T-helper 2 cell treated with Interferon-gamma antibody and Interleukin-4, amounts not matched to agents 5 μg/mL and 100 μg/mL, for 36 hours (primary cell): ENCODE data around the gene PCTP.

Experiments used
- DNase-seq: peaks from one replicate; pipeline ENCODE4 v3.0.0; 2021; ENCODE audit warnings: low spot score
- H3K27ac Mint-ChIP-seq: one replicate; pipeline ENCODE4 v1.8.0; 2021; ENCODE audit warnings: mild to moderate bottlenecking, mixed read lengths
- H3K27me3 Mint-ChIP-seq: one replicate; pipeline ENCODE4 v1.8.0; 2021; ENCODE audit warnings: low read depth, mixed read lengths
- H3K36me3 Mint-ChIP-seq: one replicate; pipeline ENCODE4 v1.8.0; 2021; ENCODE audit warnings: low read depth, mixed read lengths
- H3K4me1 Mint-ChIP-seq: one replicate; pipeline ENCODE4 v1.8.0; 2021; ENCODE audit warnings: low read depth, mixed read lengths
- H3K4me3 Mint-ChIP-seq: one replicate; pipeline ENCODE4 v1.8.0; 2022; ENCODE audit warnings: mild to moderate bottlenecking, moderate library complexity, mixed read lengths
- H3K9me3 Mint-ChIP-seq: one replicate; pipeline ENCODE4 v1.8.0; 2021; ENCODE audit warnings: mixed read lengths

Gene PCTP

GRCh38 chr17:55816532-55817396 lies 65.9 kb downstream of the PCTP start:
- Mint-ChIP-seq H3K27me3 (peaks cover 4% of the 10 kb centered on the region), H3K27ac (no peak overlapping the region), H3K9me3 (no peaks in the 10 kb centered on the region), H3K36me3 (no peaks in the 10 kb centered on the region), H3K4me3 (no peak overlapping the region), H3K4me1 (no peaks in the 10 kb centered on the region)
- DNase-seq, result no peak

- Mint-ChIP-seq H3K27ac (no peak overlapping the region), H3K9me3 (no peaks in the 10 kb centered on the region), H3K27me3 (peaks cover 4% of the 10 kb centered on the region)
These were observed 66.5 kb downstream of the PCTP start for GRCh38 chr17:55817397-55817709.

GRCh38 chr17:55818026-55818425 lies 67.2 kb downstream of the PCTP start:
- no peaks in the 10 kb centered on the region for H3K4me1 Mint-ChIP-seq
- no peak overlapping the region for H3K27ac Mint-ChIP-seq
- H3K9me3 Mint-ChIP-seq, result no peaks in the 10 kb centered on the region

More at GRCh38 chr17:55817397-55817709, 66.5 kb downstream of the PCTP start:
- DNase-seq, result no peak
- Mint-ChIP-seq H3K4me3 (no peak overlapping the region), H3K4me1 (no peaks in the 10 kb centered on the region), H3K36me3 (no peaks in the 10 kb centered on the region)

GRCh38 chr17:55818451-55819375 lies 67.9 kb downstream of the PCTP start:
- Mint-ChIP-seq H3K4me1 (no peaks in the 10 kb centered on the region), H3K27ac (no peak overlapping the region), H3K36me3 (no peaks in the 10 kb centered on the region), H3K9me3 (no peaks in the 10 kb centered on the region), H3K27me3 (peaks cover 4% of the 10 kb centered on the region), H3K4me3 (no peak overlapping the region)
- DNase-seq, result no peak

More at GRCh38 chr17:55818026-55818425, 67.2 kb downstream of the PCTP start:
- no peak for DNase-seq
- H3K36me3 Mint-ChIP-seq, result no peaks in the 10 kb centered on the region
- H3K27me3 Mint-ChIP-seq, result peaks cover 4% of the 10 kb centered on the region
- no peak overlapping the region for H3K4me3 Mint-ChIP-seq

- Mint-ChIP-seq H3K4me3 (no peak overlapping the region), H3K27me3 (peaks cover 4% of the 10 kb centered on the region), H3K4me1 (no peaks in the 10 kb centered on the region), H3K27ac (no peak overlapping the region), H3K36me3 (no peaks in the 10 kb centered on the region), H3K9me3 (no peaks in the 10 kb centered on the region)
- no peak for DNase-seq
These were observed 69.8 kb downstream of the PCTP start for GRCh38 chr17:55820675-55821074.

- Mint-ChIP-seq H3K27ac (no peak overlapping the region), H3K4me3 (no peak overlapping the region), H3K27me3 (peaks cover 4% of the 10 kb centered on the region), H3K9me3 (no peaks in the 10 kb centered on the region), H3K36me3 (no peaks in the 10 kb centered on the region), H3K4me1 (no peaks in the 10 kb centered on the region)
- DNase-seq, result no peak
These were observed 71.2 kb downstream of the PCTP start for GRCh38 chr17:55822028-55822427.

GRCh38 chr17:55825213-55825612 lies 74.4 kb downstream of the PCTP start:
- Mint-ChIP-seq H3K4me3 (no peak overlapping the region), H3K27ac (no peak overlapping the region), H3K27me3 (no peaks in the 10 kb centered on the region), H3K36me3 (no peaks in the 10 kb centered on the region), H3K4me1 (no peaks in the 10 kb centered on the region), H3K9me3 (no peaks in the 10 kb centered on the region)
- no peak for DNase-seq
